ENCODE measurements around the gene FAM53B.

The FAM53B gene

DNA sequence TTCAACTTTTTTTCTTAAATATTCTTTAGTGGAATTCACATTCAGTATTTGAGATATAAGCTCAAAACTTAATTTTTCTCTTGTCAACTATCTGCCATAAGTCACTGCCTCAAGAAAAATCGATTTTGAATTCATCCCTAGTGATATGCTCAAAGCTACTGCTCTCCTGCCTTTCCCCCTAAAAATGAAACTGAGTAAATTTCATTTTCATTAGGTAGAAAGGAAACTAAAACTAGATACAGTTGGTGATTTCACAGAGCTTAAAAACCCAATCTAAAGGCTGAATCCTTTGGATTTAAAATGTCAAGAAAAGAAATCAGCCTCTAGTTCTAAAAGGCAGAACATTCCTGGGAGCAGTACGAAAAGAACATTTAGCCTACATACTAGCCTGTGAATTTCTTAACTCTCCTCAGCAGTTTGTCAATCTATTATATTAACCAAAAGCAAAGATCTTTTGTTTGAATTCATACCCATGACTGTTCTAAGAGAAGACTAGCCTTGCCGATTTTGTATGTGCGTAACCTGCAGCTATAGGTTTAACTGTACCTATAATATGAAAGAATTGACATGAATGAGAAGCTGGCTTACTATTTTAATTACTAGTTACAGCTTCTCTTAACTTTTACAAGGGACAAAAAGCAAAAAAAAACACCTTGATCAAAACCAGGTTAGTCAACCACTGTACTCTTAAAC, 4.9 kb upstream of the FAM53B start:
- Histone ChIP-seq H3K14ac (ENCODE audit: low read length in 2 of 2) (no peak overlapping the region), H3K4ac (ENCODE audit: low read depth in 1 of 2, low read length in 2 of 2) (no peak overlapping the region), H2AFZ (ENCODE audit: low read depth, low read length) (no peak overlapping the region), H3K23ac (ENCODE audit: low read length in 2 of 2) (no peak overlapping the region), H3K4me3 (ENCODE audit: insufficient read depth in 1 of 2, low read depth in 1 of 2, low read length in 2 of 2) (no peak overlapping the region), H3K79me1 (replicated peaks; ENCODE audit: low read length, poor library complexity, severe bottlenecking) (peaks cover 8% of the 10 kb centered on the region), H3K36me3 (ENCODE audit: control insufficient read depth in 1 of 2, insufficient read depth in 2 of 2, low read depth in 1 of 2, low read length in 2 of 2) (peaks cover 2 to 34% of the 10 kb centered on the region in 2 experiments), H3K18ac (ENCODE audit: low read depth in 1 of 2, low read length in 2 of 2) (no peak overlapping the region), H3K4me2 (ENCODE audit: low read length, poor library complexity, severe bottlenecking) (no peak overlapping the region), H3K9me3 (ENCODE audit: control insufficient read depth, low read length) (no peaks in the 10 kb centered on the region), H2BK15ac (ENCODE audit: low read depth, poor library complexity, severe bottlenecking) (no peak overlapping the region), H4K8ac (ENCODE audit: low read length) (no peak overlapping the region), H4K91ac (ENCODE audit: low read length) (no peak overlapping the region), H3K27ac (ENCODE audit: low read length, poor library complexity, severe bottlenecking) (no peak overlapping the region), H2BK12ac (ENCODE audit: low read length in 2 of 2) (no peak overlapping the region), H2BK5ac (ENCODE audit: low read depth, low read length, poor library complexity, severe bottlenecking) (no peak overlapping the region), H2BK120ac (ENCODE audit: low read depth, low read length) (no peak overlapping the region), H3K9ac (ENCODE audit: low read length) (peak overlapping the region; percentile 1), H3K4me1 (ENCODE audit: control insufficient read depth, insufficient read depth, low read depth, low read length) (no peaks in the 10 kb centered on the region), H3K27me3 (ENCODE audit: control insufficient read depth in 1 of 2, insufficient read depth in 1 of 2, low read length in 2 of 2) (no peaks in the 10 kb centered on the region), H2AK5ac (ENCODE audit: low read length, severe bottlenecking) (no peak overlapping the region)
- 100% methylated on average over 1 of the region's 4 CpGs for WGBS
- DNase-seq = no peak

DNA sequence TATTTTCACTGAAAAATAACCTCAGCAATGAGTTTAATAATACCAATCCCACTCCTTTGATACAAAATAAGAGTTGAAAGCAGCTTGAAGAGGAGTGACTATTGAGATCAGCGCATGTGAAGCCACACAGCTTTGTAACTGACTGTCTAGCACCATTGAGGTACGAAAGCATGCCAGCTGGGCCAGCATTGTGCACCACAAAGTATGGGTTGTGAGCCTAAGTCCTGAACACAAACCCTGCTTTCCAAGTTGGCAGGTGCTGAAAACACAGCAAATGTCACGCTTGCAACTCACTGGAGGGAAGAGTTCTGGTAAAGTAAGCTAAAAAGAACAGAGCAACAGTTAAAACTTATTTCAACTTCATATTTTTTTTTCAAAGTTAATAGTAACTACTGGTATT, 4.0 kb upstream of the FAM53B start:
- WGBS = 100% methylated on average over 2 of the region's 3 CpGs
- Histone ChIP-seq H2BK120ac (ENCODE audit: low read depth, low read length) (no peak overlapping the region), H4K8ac (ENCODE audit: low read length) (no peak overlapping the region)

DNA sequence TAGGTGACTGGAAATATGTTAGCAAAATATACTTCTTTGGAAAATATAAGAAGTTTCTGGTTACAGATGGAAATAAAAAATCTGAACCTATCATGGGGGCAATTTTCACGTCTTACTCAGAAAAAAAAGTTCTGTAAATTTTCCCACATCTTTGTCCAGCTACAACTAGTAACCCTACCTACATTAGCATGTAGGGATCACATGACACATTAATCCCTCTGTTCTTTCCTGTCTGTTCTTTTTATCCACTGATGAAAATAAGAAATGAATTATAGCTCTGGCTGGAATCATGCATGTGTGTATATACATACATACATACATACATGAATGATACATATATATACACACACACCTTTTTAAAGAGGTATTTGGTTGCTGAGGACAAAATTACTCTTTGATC, 3.6 kb upstream of the FAM53B start:
- H3K9me3 ChIP-seq (ENCODE audit: control insufficient read depth, low read length) = no peaks in the 10 kb centered on the region
- H3K36me3 ChIP-seq (ENCODE audit: control insufficient read depth in 1 of 2, insufficient read depth in 2 of 2, low read depth in 1 of 2, low read length in 2 of 2) = peaks cover 0 to 28% of the 10 kb centered on the region in 2 experiments
- no peak overlapping the region for H2BK15ac ChIP-seq (ENCODE audit: low read depth, poor library complexity, severe bottlenecking)
- no peaks in the 10 kb centered on the region for H3K27me3 ChIP-seq (ENCODE audit: control insufficient read depth in 1 of 2, insufficient read depth in 1 of 2, low read length in 2 of 2)
- no peak overlapping the region for H3K9ac ChIP-seq (ENCODE audit: low read length)
- no peak for DNase-seq
- H2BK12ac ChIP-seq (ENCODE audit: low read length in 2 of 2) = no peak overlapping the region
- H2AK5ac ChIP-seq (ENCODE audit: low read length, severe bottlenecking) = no peak overlapping the region
- no peak overlapping the region for H3K4ac ChIP-seq (ENCODE audit: low read depth in 1 of 2, low read length in 2 of 2)
- no peak overlapping the region for H3K27ac ChIP-seq (ENCODE audit: low read length, poor library complexity, severe bottlenecking)
- no peak overlapping the region for H2BK5ac ChIP-seq (ENCODE audit: low read depth, low read length, poor library complexity, severe bottlenecking)
- no peak overlapping the region for H2AFZ ChIP-seq (ENCODE audit: low read depth, low read length)
- H3K79me1 ChIP-seq (replicated peaks; ENCODE audit: low read length, poor library complexity, severe bottlenecking) = peaks cover 7% of the 10 kb centered on the region
- no peak overlapping the region for H4K91ac ChIP-seq (ENCODE audit: low read length)
- H4K8ac ChIP-seq (ENCODE audit: low read length) = no peak overlapping the region
- no peak overlapping the region for H3K4me2 ChIP-seq (ENCODE audit: low read length, poor library complexity, severe bottlenecking)
- H3K4me3 ChIP-seq (ENCODE audit: insufficient read depth in 1 of 2, low read depth in 1 of 2, low read length in 2 of 2) = no peak overlapping the region
- no peak overlapping the region for H3K18ac ChIP-seq (ENCODE audit: low read depth in 1 of 2, low read length in 2 of 2)
- H3K23ac ChIP-seq (ENCODE audit: low read length in 2 of 2) = no peak overlapping the region
- H3K4me1 ChIP-seq (ENCODE audit: control insufficient read depth, insufficient read depth, low read depth, low read length) = no peaks in the 10 kb centered on the region
- no peak overlapping the region for H3K14ac ChIP-seq (ENCODE audit: low read length in 2 of 2)
- no peak overlapping the region for H2BK120ac ChIP-seq (ENCODE audit: low read depth, low read length)
- 85% methylated on average over 1 of the region's 1 CpG for whole genome bisulfite sequencing

More for the DNA sequence above, 4.0 kb upstream of the FAM53B start:
- Histone ChIP-seq H3K9me3 (ENCODE audit: control insufficient read depth, low read length) (no peaks in the 10 kb centered on the region), H3K23ac (ENCODE audit: low read length in 2 of 2) (no peak overlapping the region), H3K18ac (ENCODE audit: low read depth in 1 of 2, low read length in 2 of 2) (no peak overlapping the region), H4K91ac (ENCODE audit: low read length) (no peak overlapping the region), H2AK5ac (ENCODE audit: low read length, severe bottlenecking) (no peak overlapping the region), H2BK12ac (ENCODE audit: low read length in 2 of 2) (no peak overlapping the region), H3K9ac (ENCODE audit: low read length) (no peak overlapping the region), H2BK15ac (ENCODE audit: low read depth, poor library complexity, severe bottlenecking) (no peak overlapping the region), H2BK5ac (ENCODE audit: low read depth, low read length, poor library complexity, severe bottlenecking) (no peak overlapping the region), H3K36me3 (ENCODE audit: control insufficient read depth in 1 of 2, insufficient read depth in 2 of 2, low read depth in 1 of 2, low read length in 2 of 2) (peaks cover 0 to 28% of the 10 kb centered on the region in 2 experiments), H3K27me3 (ENCODE audit: control insufficient read depth in 1 of 2, insufficient read depth in 1 of 2, low read length in 2 of 2) (no peaks in the 10 kb centered on the region), H2AFZ (ENCODE audit: low read depth, low read length) (no peak overlapping the region), H3K79me1 (replicated peaks; ENCODE audit: low read length, poor library complexity, severe bottlenecking) (peaks cover 8% of the 10 kb centered on the region), H3K4me2 (ENCODE audit: low read length, poor library complexity, severe bottlenecking) (no peak overlapping the region), H3K4me3 (ENCODE audit: insufficient read depth in 1 of 2, low read depth in 1 of 2, low read length in 2 of 2) (no peak overlapping the region), H3K27ac (ENCODE audit: low read length, poor library complexity, severe bottlenecking) (no peak overlapping the region), H3K4ac (ENCODE audit: low read depth in 1 of 2, low read length in 2 of 2) (no peak overlapping the region), H3K14ac (ENCODE audit: low read length in 2 of 2) (no peak overlapping the region), H3K4me1 (ENCODE audit: control insufficient read depth, insufficient read depth, low read depth, low read length) (no peaks in the 10 kb centered on the region)
- DNase-seq = no peak

DNA sequence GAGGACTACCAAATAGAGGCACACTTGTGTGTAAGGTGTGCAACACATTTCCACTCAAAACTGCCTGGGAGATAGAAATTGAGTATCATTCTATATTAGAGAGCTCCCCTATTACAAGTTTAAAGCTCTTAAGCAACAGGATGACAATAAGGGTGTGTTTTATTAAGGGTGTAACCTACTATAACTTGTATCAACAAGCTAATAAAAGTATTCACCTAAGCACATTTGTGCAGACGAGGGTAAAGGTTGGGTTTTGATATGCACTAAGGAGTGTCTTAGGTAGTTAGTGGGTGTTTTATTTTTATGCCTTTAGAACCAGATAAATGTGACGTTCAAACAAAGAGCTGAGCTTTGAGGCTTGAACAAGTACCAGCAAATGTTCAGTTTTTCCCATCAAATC, 2.8 kb upstream of the FAM53B start:
- no peak for DNase-seq
- peaks cover 10% of the 10 kb centered on the region for H3K79me1 ChIP-seq (replicated peaks; ENCODE audit: low read length, poor library complexity, severe bottlenecking)
- WGBS = 100% methylated on average over 1 of the region's 2 CpGs

More for the DNA sequence above, 2.8 kb upstream of the FAM53B start:
- Histone ChIP-seq H3K14ac (ENCODE audit: low read length in 2 of 2) (no peak overlapping the region), H2BK5ac (ENCODE audit: low read depth, low read length, poor library complexity, severe bottlenecking) (no peak overlapping the region), H2BK15ac (ENCODE audit: low read depth, poor library complexity, severe bottlenecking) (no peak overlapping the region), H3K27ac (ENCODE audit: low read length, poor library complexity, severe bottlenecking) (no peak overlapping the region), H4K8ac (ENCODE audit: low read length) (no peak overlapping the region), H3K18ac (ENCODE audit: low read depth in 1 of 2, low read length in 2 of 2) (no peak overlapping the region), H3K4me2 (ENCODE audit: low read length, poor library complexity, severe bottlenecking) (no peak overlapping the region), H4K91ac (ENCODE audit: low read length) (no peak overlapping the region), H3K23ac (ENCODE audit: low read length in 2 of 2) (no peak overlapping the region), H3K4me1 (ENCODE audit: control insufficient read depth, insufficient read depth, low read depth, low read length) (peaks cover 6% of the 10 kb centered on the region), H2AFZ (ENCODE audit: low read depth, low read length) (no peak overlapping the region), H2BK12ac (ENCODE audit: low read length in 2 of 2) (no peak overlapping the region), H3K4me3 (ENCODE audit: insufficient read depth in 1 of 2, low read depth in 1 of 2, low read length in 2 of 2) (no peak overlapping the region), H3K9me3 (ENCODE audit: control insufficient read depth, low read length) (no peaks in the 10 kb centered on the region), H3K36me3 (ENCODE audit: control insufficient read depth in 1 of 2, insufficient read depth in 2 of 2, low read depth in 1 of 2, low read length in 2 of 2) (peaks cover 0 to 28% of the 10 kb centered on the region in 2 experiments), H3K27me3 (ENCODE audit: control insufficient read depth in 1 of 2, insufficient read depth in 1 of 2, low read length in 2 of 2) (no peaks in the 10 kb centered on the region), H3K4ac (ENCODE audit: low read depth in 1 of 2, low read length in 2 of 2) (no peak overlapping the region), H2BK120ac (ENCODE audit: low read depth, low read length) (no peak overlapping the region), H3K9ac (ENCODE audit: low read length) (no peak overlapping the region), H2AK5ac (ENCODE audit: low read length, severe bottlenecking) (no peak overlapping the region)
